ENCODE data around the gene TMEM135.

The TMEM135 gene

GRCh38 chr11:87306262-87306851 is 268.6 kb downstream of the TMEM135 start:
- no peaks in the 10 kb centered on the region for H3K27me3 ChIP-seq (ENCODE audit: control insufficient read depth in 1 of 2, insufficient read depth in 2 of 2, low read length in 2 of 2)
- no peaks in the 10 kb centered on the region for H3K9me3 ChIP-seq (ENCODE audit: control insufficient read depth in 1 of 2, low read length in 2 of 2)
- no peaks in the 10 kb centered on the region for H3K4me1 ChIP-seq (ENCODE audit: control insufficient read depth in 1 of 2, insufficient read depth in 2 of 2, low read length in 2 of 2)
- no peak overlapping the region for H3K9ac ChIP-seq (ENCODE audit: low read depth in 1 of 2, low read length in 2 of 2)
- H3K36me3 ChIP-seq (ENCODE audit: control insufficient read depth in 1 of 2, insufficient read depth in 2 of 2, low read length in 2 of 2): peaks cover 0 to 3% of the 10 kb centered on the region in 2 donors
- H3K4me3 ChIP-seq (ENCODE audit: low read depth in 1 of 2, low read length in 2 of 2): no peak overlapping the region
- H3K27ac ChIP-seq (ENCODE audit: low read depth, low read length): no peak overlapping the region

DNA sequence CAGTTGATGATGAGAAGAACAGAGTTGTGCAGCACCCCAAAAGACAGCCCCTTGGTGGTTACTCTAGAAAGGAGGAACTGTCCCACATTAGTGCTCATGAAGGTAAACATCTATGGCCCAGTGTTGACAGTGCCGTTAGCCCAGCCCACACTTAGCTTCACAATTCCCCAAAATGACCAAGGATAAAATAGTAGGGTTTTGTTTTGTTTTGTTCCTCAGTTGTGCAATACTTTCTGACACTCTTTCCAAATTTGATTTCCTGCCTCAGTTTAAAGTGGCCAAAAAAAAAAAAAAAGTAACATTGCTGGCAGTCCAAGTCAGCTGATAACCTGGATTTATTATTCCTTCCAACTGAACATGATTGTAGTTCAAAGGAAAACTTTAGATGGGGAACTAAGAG is 269.4 kb downstream of the TMEM135 start:
- Histone ChIP-seq H3K4me3 (ENCODE audit: low read depth in 1 of 2, low read length in 2 of 2) (no peak overlapping the region), H3K36me3 (ENCODE audit: control insufficient read depth in 1 of 2, insufficient read depth in 2 of 2, low read length in 2 of 2) (peaks cover 0 to 3% of the 10 kb centered on the region in 2 donors), H3K27ac (ENCODE audit: low read depth, low read length) (no peak overlapping the region), H3K9me3 (ENCODE audit: control insufficient read depth in 1 of 2, low read length in 2 of 2) (no peaks in the 10 kb centered on the region), H3K27me3 (ENCODE audit: control insufficient read depth in 1 of 2, insufficient read depth in 2 of 2, low read length in 2 of 2) (no peaks in the 10 kb centered on the region), H3K9ac (ENCODE audit: low read depth in 1 of 2, low read length in 2 of 2) (no peak overlapping the region), H3K4me1 (ENCODE audit: control insufficient read depth in 1 of 2, insufficient read depth in 2 of 2, low read length in 2 of 2) (no peaks in the 10 kb centered on the region)

- no peak overlapping the region for H3K27ac ChIP-seq (ENCODE audit: low read depth, low read length)
- peaks cover 0 to 3% of the 10 kb centered on the region in 2 donors for H3K36me3 ChIP-seq (ENCODE audit: control insufficient read depth in 1 of 2, insufficient read depth in 2 of 2, low read length in 2 of 2)
- no peak overlapping the region for H3K9ac ChIP-seq (ENCODE audit: low read depth in 1 of 2, low read length in 2 of 2)
- H3K27me3 ChIP-seq (ENCODE audit: control insufficient read depth in 1 of 2, insufficient read depth in 2 of 2, low read length in 2 of 2): no peaks in the 10 kb centered on the region
- no peaks in the 10 kb centered on the region for H3K9me3 ChIP-seq (ENCODE audit: control insufficient read depth in 1 of 2, low read length in 2 of 2)
- no peak overlapping the region for H3K4me3 ChIP-seq (ENCODE audit: low read depth in 1 of 2, low read length in 2 of 2)
- H3K4me1 ChIP-seq (ENCODE audit: control insufficient read depth in 1 of 2, insufficient read depth in 2 of 2, low read length in 2 of 2): no peaks in the 10 kb centered on the region
Measured at GRCh38 chr11:87315229-87315628, 277.5 kb downstream of the TMEM135 start.

GRCh38 chr11:87316491-87316890 is 278.8 kb downstream of the TMEM135 start:
- Histone ChIP-seq H3K9me3 (ENCODE audit: control insufficient read depth in 1 of 2, low read length in 2 of 2) (no peaks in the 10 kb centered on the region), H3K4me1 (ENCODE audit: control insufficient read depth in 1 of 2, insufficient read depth in 2 of 2, low read length in 2 of 2) (no peaks in the 10 kb centered on the region), H3K9ac (ENCODE audit: low read depth in 1 of 2, low read length in 2 of 2) (no peak overlapping the region), H3K4me3 (ENCODE audit: low read depth in 1 of 2, low read length in 2 of 2) (no peak overlapping the region), H3K27ac (ENCODE audit: low read depth, low read length) (no peak overlapping the region), H3K36me3 (ENCODE audit: control insufficient read depth in 1 of 2, insufficient read depth in 2 of 2, low read length in 2 of 2) (peaks cover 0 to 8% of the 10 kb centered on the region in 2 donors), H3K27me3 (ENCODE audit: control insufficient read depth in 1 of 2, insufficient read depth in 2 of 2, low read length in 2 of 2) (no peaks in the 10 kb centered on the region)

- Histone ChIP-seq H3K9ac (ENCODE audit: low read depth in 1 of 2, low read length in 2 of 2) (no peak overlapping the region), H3K4me1 (ENCODE audit: control insufficient read depth in 1 of 2, insufficient read depth in 2 of 2, low read length in 2 of 2) (no peaks in the 10 kb centered on the region), H3K27ac (ENCODE audit: low read depth, low read length) (no peak overlapping the region), H3K4me3 (ENCODE audit: low read depth in 1 of 2, low read length in 2 of 2) (no peak overlapping the region), H3K36me3 (ENCODE audit: control insufficient read depth in 1 of 2, insufficient read depth in 2 of 2, low read length in 2 of 2) (peaks cover 0 to 12% of the 10 kb centered on the region in 2 donors), H3K9me3 (ENCODE audit: control insufficient read depth in 1 of 2, low read length in 2 of 2) (no peaks in the 10 kb centered on the region), H3K27me3 (ENCODE audit: control insufficient read depth in 1 of 2, insufficient read depth in 2 of 2, low read length in 2 of 2) (no peaks in the 10 kb centered on the region)
Measured at GRCh38 chr11:87317441-87317840, 279.7 kb downstream of the TMEM135 start.

DNA sequence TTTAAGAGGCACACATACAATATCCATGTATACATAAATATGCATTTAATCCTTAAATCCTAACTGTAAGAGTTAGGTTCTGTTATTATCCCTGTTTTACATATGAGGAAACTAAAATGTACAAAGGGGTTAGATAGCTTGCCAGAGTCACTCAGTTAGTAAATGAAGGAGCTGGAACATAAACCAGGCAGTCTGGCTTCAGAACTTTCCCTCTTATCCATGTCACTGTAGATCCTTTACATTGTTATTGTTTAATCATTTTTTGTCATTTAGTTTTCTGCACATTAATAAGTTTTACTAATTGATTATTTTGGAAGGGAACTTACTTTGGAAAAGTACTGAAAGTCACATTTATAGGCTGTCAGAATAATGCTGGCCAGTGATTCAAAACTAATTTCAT is 282.4 kb downstream of the TMEM135 start:
- Histone ChIP-seq H3K9ac (ENCODE audit: low read depth in 1 of 2, low read length in 2 of 2) (no peak overlapping the region), H3K36me3 (ENCODE audit: control insufficient read depth in 1 of 2, insufficient read depth in 2 of 2, low read length in 2 of 2) (peaks cover 0 to 12% of the 10 kb centered on the region in 2 donors), H3K27ac (ENCODE audit: low read depth, low read length) (no peak overlapping the region), H3K4me1 (ENCODE audit: control insufficient read depth in 1 of 2, insufficient read depth in 2 of 2, low read length in 2 of 2) (no peaks in the 10 kb centered on the region), H3K27me3 (ENCODE audit: control insufficient read depth in 1 of 2, insufficient read depth in 2 of 2, low read length in 2 of 2) (no peaks in the 10 kb centered on the region), H3K9me3 (ENCODE audit: control insufficient read depth in 1 of 2, low read length in 2 of 2) (no peaks in the 10 kb centered on the region), H3K4me3 (ENCODE audit: low read depth in 1 of 2, low read length in 2 of 2) (no peak overlapping the region)

DNA sequence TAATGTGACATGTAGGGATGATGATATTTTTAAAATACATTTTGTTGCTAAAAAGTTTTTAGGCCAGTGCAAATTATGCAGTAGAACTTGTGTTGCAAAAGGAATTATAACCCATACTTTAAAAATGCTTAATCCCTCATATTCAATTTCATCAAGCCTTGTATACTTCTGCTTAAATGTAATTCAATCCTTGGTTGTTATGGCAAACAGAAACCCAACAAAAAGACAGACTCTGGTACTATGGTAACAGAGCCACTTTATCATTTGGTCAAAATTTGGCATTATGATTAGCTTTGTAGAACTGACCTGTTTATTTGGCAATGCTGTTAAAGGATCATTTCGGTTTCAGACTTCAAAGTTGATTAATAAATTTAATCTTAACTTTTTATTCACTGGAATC is 284.8 kb downstream of the TMEM135 start:
- H3K27me3 ChIP-seq (ENCODE audit: control insufficient read depth in 1 of 2, insufficient read depth in 2 of 2, low read length in 2 of 2): no peaks in the 10 kb centered on the region
- H3K4me3 ChIP-seq (ENCODE audit: low read depth in 1 of 2, low read length in 2 of 2): no peak overlapping the region
- peaks cover 0 to 12% of the 10 kb centered on the region in 2 donors for H3K36me3 ChIP-seq (ENCODE audit: control insufficient read depth in 1 of 2, insufficient read depth in 2 of 2, low read length in 2 of 2)
- H3K9ac ChIP-seq (ENCODE audit: low read depth in 1 of 2, low read length in 2 of 2): no peak overlapping the region
- no peak overlapping the region for H3K27ac ChIP-seq (ENCODE audit: low read depth, low read length)
- no peaks in the 10 kb centered on the region for H3K4me1 ChIP-seq (ENCODE audit: control insufficient read depth in 1 of 2, insufficient read depth in 2 of 2, low read length in 2 of 2)
- no peaks in the 10 kb centered on the region for H3K9me3 ChIP-seq (ENCODE audit: control insufficient read depth in 1 of 2, low read length in 2 of 2)

- Histone ChIP-seq H3K4me3 (ENCODE audit: low read depth in 1 of 2, low read length in 2 of 2) (no peak overlapping the region), H3K9me3 (ENCODE audit: control insufficient read depth in 1 of 2, low read length in 2 of 2) (no peaks in the 10 kb centered on the region), H3K9ac (ENCODE audit: low read depth in 1 of 2, low read length in 2 of 2) (no peak overlapping the region), H3K27me3 (ENCODE audit: control insufficient read depth in 1 of 2, insufficient read depth in 2 of 2, low read length in 2 of 2) (no peaks in the 10 kb centered on the region), H3K4me1 (ENCODE audit: control insufficient read depth in 1 of 2, insufficient read depth in 2 of 2, low read length in 2 of 2) (no peaks in the 10 kb centered on the region), H3K27ac (ENCODE audit: low read depth, low read length) (no peak overlapping the region), H3K36me3 (ENCODE audit: control insufficient read depth in 1 of 2, insufficient read depth in 2 of 2, low read length in 2 of 2) (peaks cover 0 to 9% of the 10 kb centered on the region in 2 donors)
Measured at GRCh38 chr11:87323899-87324298, 286.2 kb downstream of the TMEM135 start.

DNA sequence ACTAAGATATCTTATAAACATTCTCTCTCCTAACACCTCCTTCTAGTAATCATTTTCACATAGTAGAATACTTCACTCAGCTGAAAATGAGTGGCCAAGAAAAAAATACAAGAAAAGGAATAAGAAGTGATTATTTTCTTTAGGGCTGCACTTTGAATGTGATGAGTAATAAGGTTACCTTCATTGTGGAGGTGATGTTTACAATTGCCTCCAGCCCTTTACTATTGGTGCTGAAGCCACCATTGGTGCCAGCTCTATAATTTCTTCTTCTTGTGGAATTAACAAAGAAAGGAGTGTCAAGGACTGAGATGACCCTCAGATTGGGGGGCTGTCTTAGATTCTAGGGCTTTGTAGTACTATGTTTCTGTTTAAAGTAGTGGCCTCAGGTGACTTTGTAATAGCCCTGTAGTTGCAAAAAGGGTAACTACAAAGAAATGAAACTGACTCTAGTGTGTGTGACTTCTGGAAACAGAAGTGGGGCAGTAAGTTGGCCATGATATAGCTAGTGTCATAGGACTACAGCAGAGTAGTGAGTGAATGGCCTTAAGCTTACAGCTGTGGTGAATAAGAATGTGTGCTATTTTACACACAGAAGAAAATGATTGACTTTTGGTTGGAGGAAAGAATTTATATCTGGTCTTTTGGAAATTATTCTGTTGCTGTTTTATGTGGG is 287.2 kb downstream of the TMEM135 start:
- no peak overlapping the region for H3K4me3 ChIP-seq (ENCODE audit: low read depth in 1 of 2, low read length in 2 of 2)
- no peak overlapping the region for H3K27ac ChIP-seq (ENCODE audit: low read depth, low read length)
- no peaks in the 10 kb centered on the region for H3K27me3 ChIP-seq (ENCODE audit: control insufficient read depth in 1 of 2, insufficient read depth in 2 of 2, low read length in 2 of 2)
- no peaks in the 10 kb centered on the region for H3K4me1 ChIP-seq (ENCODE audit: control insufficient read depth in 1 of 2, insufficient read depth in 2 of 2, low read length in 2 of 2)
- no peak overlapping the region for H3K9ac ChIP-seq (ENCODE audit: low read depth in 1 of 2, low read length in 2 of 2)
- H3K36me3 ChIP-seq (ENCODE audit: control insufficient read depth in 1 of 2, insufficient read depth in 2 of 2, low read length in 2 of 2): peaks cover 0 to 9% of the 10 kb centered on the region in 2 donors
- no peaks in the 10 kb centered on the region for H3K9me3 ChIP-seq (ENCODE audit: control insufficient read depth in 1 of 2, low read length in 2 of 2)

- no peaks in the 10 kb centered on the region for H3K27me3 ChIP-seq (ENCODE audit: control insufficient read depth in 1 of 2, insufficient read depth in 2 of 2, low read length in 2 of 2)
- no peak overlapping the region for H3K4me3 ChIP-seq (ENCODE audit: low read depth in 1 of 2, low read length in 2 of 2)
- H3K9me3 ChIP-seq (ENCODE audit: control insufficient read depth in 1 of 2, low read length in 2 of 2): no peaks in the 10 kb centered on the region
- no peaks in the 10 kb centered on the region for H3K4me1 ChIP-seq (ENCODE audit: control insufficient read depth in 1 of 2, insufficient read depth in 2 of 2, low read length in 2 of 2)
- H3K9ac ChIP-seq (ENCODE audit: low read depth in 1 of 2, low read length in 2 of 2): no peak overlapping the region
- peaks cover 0 to 9% of the 10 kb centered on the region in 2 donors for H3K36me3 ChIP-seq (ENCODE audit: control insufficient read depth in 1 of 2, insufficient read depth in 2 of 2, low read length in 2 of 2)
- H3K27ac ChIP-seq (ENCODE audit: low read depth, low read length): no peak overlapping the region
Measured at GRCh38 chr11:87325490-87325872, 287.7 kb downstream of the TMEM135 start.

Data from duodenal mucosa (tissue), 2 donors.